ENCODE measurements around the gene KIAA0319L. TPM values are rescaled to one million over a fixed set of nuclear protein-coding genes. Genes with fewer than 3 reads are reported as not detected.

Gene KIAA0319L
- total and polyA plus RNA-seq, 2 experiments from 2014 or later: 16.6 to 28.3 TPM

- Histone ChIP-seq H3K9ac (no peak overlapping the region), H2AFZ (no peak overlapping the region), H3K9me3 (ENCODE audit: low read depth) (no peaks in the 10 kb centered on the region), H3K4me1 (ENCODE audit: insufficient read depth) (no peaks in the 10 kb centered on the region), H3K4me3 (no peak overlapping the region), H3K79me2 (ENCODE audit: insufficient read depth) (peaks cover 6% of the 10 kb centered on the region; the same call in 1 of the 2 replicates), H3K36me3 (ENCODE audit: low read depth) (peaks cover 70% of the 10 kb centered on the region), H3K27me3 (replicated peaks; ENCODE audit: insufficient read depth) (no peaks in the 10 kb centered on the region), H3F3A (ENCODE audit: insufficient read depth) (no peaks in the 10 kb centered on the region), H3K9me2 (ENCODE audit: insufficient read depth) (no peaks in the 10 kb centered on the region), H3K27ac (no peak overlapping the region), H3K4me2 (ENCODE audit: unreplicated experiment) (no peak overlapping the region), H4K20me1 (ENCODE audit: insufficient read depth) (no peaks in the 10 kb centered on the region)
- in situ Hi-C loops (cut with MboI): no loop called here
- TF ChIP-seq EZH2 (IDR thresholded peaks at IDR 0.05; ENCODE audit: insufficient read depth, poor library complexity, severe bottlenecking) (no peak), EZH2phosphoT487 (IDR thresholded peaks at IDR 0.05; ENCODE audit: insufficient read depth, low read depth) (no peak)
- DNase-seq: no peak
- WGBS, 2 experiments (ENCODE audit: low coverage in 1 of 2, low lambda C conversion rate in 2 of 2, missing lambda C conversion rate in 2 of 2): 84 to 87% methylated on average over 10 of the region's 10 CpGs
These were observed 166.4 kb downstream of the KIAA0319L start for GRCh38 chr1:35390600-35391494.

DNA sequence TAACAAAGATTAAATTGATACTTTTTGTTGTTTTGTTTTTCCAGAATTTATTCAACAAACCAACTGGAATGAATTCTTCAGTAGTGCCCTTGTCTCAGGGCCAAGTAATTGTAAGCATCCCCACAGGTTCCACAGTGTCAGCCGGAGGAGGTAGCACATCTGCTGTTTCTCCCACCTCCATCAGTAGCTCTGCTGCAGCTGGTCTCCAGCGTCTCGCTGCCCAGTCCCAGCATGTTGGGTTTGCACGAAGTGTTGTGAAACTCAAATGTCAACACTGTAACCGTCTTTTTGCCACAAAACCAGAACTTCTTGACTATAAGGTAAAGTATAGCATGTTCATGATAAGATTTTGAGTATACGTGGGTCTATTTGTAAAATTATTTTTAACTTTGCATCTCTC lies 170.2 kb downstream of the KIAA0319L start:
- H3K27ac ChIP-seq: no peak overlapping the region
- no peak for DNase-seq
- H3K9ac ChIP-seq: no peak overlapping the region
- H3K9me2 ChIP-seq (ENCODE audit: insufficient read depth): no peaks in the 10 kb centered on the region
- H3K9me3 ChIP-seq (ENCODE audit: low read depth): no peaks in the 10 kb centered on the region
- no peaks in the 10 kb centered on the region for H3K4me1 ChIP-seq (ENCODE audit: insufficient read depth)
- H3K79me2 ChIP-seq (ENCODE audit: insufficient read depth): no peaks in the 10 kb centered on the region
- no peaks in the 10 kb centered on the region for H4K20me1 ChIP-seq (ENCODE audit: insufficient read depth)
- no peaks in the 10 kb centered on the region for H3F3A ChIP-seq (ENCODE audit: insufficient read depth)
- no peaks in the 10 kb centered on the region for H3K27me3 ChIP-seq (replicated peaks; ENCODE audit: insufficient read depth)
- peaks cover 50% of the 10 kb centered on the region for H3K36me3 ChIP-seq (ENCODE audit: low read depth)
- no peak overlapping the region for H3K4me2 ChIP-seq (ENCODE audit: unreplicated experiment)
- in situ Hi-C loops (cut with MboI): no loop called here
- no peak overlapping the region for H3K4me3 ChIP-seq
- no peak overlapping the region for H2AFZ ChIP-seq
- 97 to 98% methylated on average over 6 of the region's 6 CpGs for WGBS, 2 experiments (ENCODE audit: low coverage in 1 of 2, low lambda C conversion rate in 2 of 2, missing lambda C conversion rate in 2 of 2)
- TF ChIP-seq EZH2 (IDR thresholded peaks at IDR 0.05; ENCODE audit: insufficient read depth, poor library complexity, severe bottlenecking) (no peak), EZH2phosphoT487 (IDR thresholded peaks at IDR 0.05; ENCODE audit: insufficient read depth, low read depth) (no peak)

DNA sequence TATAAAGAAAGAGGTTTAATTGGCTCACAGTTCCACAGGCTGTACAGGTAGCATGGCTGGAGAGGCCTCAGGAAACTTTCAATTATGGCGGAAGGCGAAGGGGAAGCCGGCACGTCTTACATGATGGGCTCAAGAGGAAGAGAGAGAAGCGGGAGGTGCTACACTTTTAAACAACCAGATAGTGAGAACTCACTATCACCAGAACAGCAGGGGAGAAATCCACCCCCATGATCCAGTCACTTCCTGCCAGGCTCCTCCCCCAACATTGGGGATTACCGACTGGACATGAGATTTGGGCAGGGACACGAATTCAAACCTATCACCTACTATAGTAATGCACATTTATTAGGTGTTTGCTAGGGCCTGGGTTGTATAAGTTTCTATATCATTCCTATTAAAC lies 170.9 kb downstream of the KIAA0319L start:
- Histone ChIP-seq H3F3A (ENCODE audit: insufficient read depth) (no peaks in the 10 kb centered on the region), H3K4me1 (ENCODE audit: insufficient read depth) (no peaks in the 10 kb centered on the region), H3K79me2 (ENCODE audit: insufficient read depth) (no peaks in the 10 kb centered on the region), H3K9me3 (ENCODE audit: low read depth) (no peaks in the 10 kb centered on the region), H3K9me2 (ENCODE audit: insufficient read depth) (no peaks in the 10 kb centered on the region), H4K20me1 (ENCODE audit: insufficient read depth) (no peaks in the 10 kb centered on the region), H3K4me3 (no peak overlapping the region), H3K9ac (no peak overlapping the region), H3K36me3 (ENCODE audit: low read depth) (peaks cover 45% of the 10 kb centered on the region), H3K4me2 (ENCODE audit: unreplicated experiment) (no peak overlapping the region), H2AFZ (no peak overlapping the region), H3K27me3 (replicated peaks; ENCODE audit: insufficient read depth) (no peaks in the 10 kb centered on the region), H3K27ac (no peak overlapping the region)
- DNase-seq: no peak
- in situ Hi-C loops (cut with MboI): no loop called here
- whole genome bisulfite sequencing, 2 experiments (ENCODE audit: low coverage in 1 of 2, low lambda C conversion rate in 2 of 2, missing lambda C conversion rate in 2 of 2): 86 to 88% methylated on average over 7 of the region's 7 CpGs
- TF ChIP-seq EZH2phosphoT487 (IDR thresholded peaks at IDR 0.05; ENCODE audit: insufficient read depth, low read depth) (no peak), EZH2 (IDR thresholded peaks at IDR 0.05; ENCODE audit: insufficient read depth, poor library complexity, severe bottlenecking) (no peak)

Other genes with a start within 250 kb of the KIAA0319L start
- gene NCDN, start 396 bp upstream of the KIAA0319L start, total RNA-seq (2014; rRNA removed; shearing (Covaris generic)): 34.1 and 39.7 TPM in 2 replicates
- gene NCDN, start 396 bp upstream of the KIAA0319L start, polyA plus RNA-seq (2016; fragmentation: Nextera tagmentation; extraction: Ambion mirVana): 29.6 and 30.2 TPM in 2 replicates
- not detected in 2 replicates for gene TFAP2E, start 15.9 kb upstream of the KIAA0319L start, total RNA-seq (2014; rRNA removed; shearing (Covaris generic))
- gene TFAP2E, start 15.9 kb upstream of the KIAA0319L start, polyA plus RNA-seq (2016; fragmentation: Nextera tagmentation; extraction: Ambion mirVana): 0.18 TPM in 1 of 2 replicates, not detected in the other
- 25.3 and 29.0 TPM in 2 replicates for gene PSMB2, start 84.1 kb upstream of the KIAA0319L start, total RNA-seq (2014; rRNA removed; shearing (Covaris generic))
- gene PSMB2, start 84.1 kb upstream of the KIAA0319L start, polyA plus RNA-seq (2016; fragmentation: Nextera tagmentation; extraction: Ambion mirVana): 104 and 106 TPM in 2 replicates
- 32.2 and 36.4 TPM in 2 replicates for gene C1orf216, start 161.5 kb upstream of the KIAA0319L start, total RNA-seq (2014; rRNA removed; shearing (Covaris generic))
- 20.0 and 21.6 TPM in 2 replicates for gene C1orf216, start 161.5 kb upstream of the KIAA0319L start, polyA plus RNA-seq (2016; fragmentation: Nextera tagmentation; extraction: Ambion mirVana)
- 4.4 and 10.8 TPM in 2 replicates for gene CLSPN, start 212.6 kb upstream of the KIAA0319L start, total RNA-seq (2014; rRNA removed; shearing (Covaris generic))
- 4.3 and 4.4 TPM in 2 replicates for gene CLSPN, start 212.6 kb upstream of the KIAA0319L start, polyA plus RNA-seq (2016; fragmentation: Nextera tagmentation; extraction: Ambion mirVana)